ENCODE measurements around the gene FRMD4A. TPM values are rescaled to one million over a fixed set of nuclear protein-coding genes. Genes with fewer than 3 reads are reported as not detected.

FRMD4A gene
- total RNA-seq, 1 donor from 2014 or later, result 20.2 TPM

GRCh38 chr10:14247377-14248116 lies 83.2 kb downstream of the FRMD4A start:
- no peak overlapping the region for H3K9ac ChIP-seq
- H3K36me3 ChIP-seq, result no peaks in the 10 kb centered on the region
- Mint-ChIP-seq H3K36me3 (peaks cover 3% of the 10 kb centered on the region), H3K9me3 (peaks cover 14% of the 10 kb centered on the region), H3K27ac (no peak overlapping the region), H3K4me3 (no peak overlapping the region), H3K27me3 (ENCODE audit: insufficient read depth, low read depth) (no peaks in the 10 kb centered on the region), H3K4me1 (peaks cover 3% of the 10 kb centered on the region)
- H4K20me1 ChIP-seq (ENCODE audit: low read depth), result no peaks in the 10 kb centered on the region
- no peaks in the 10 kb centered on the region for H3K79me2 ChIP-seq (ENCODE audit: low read depth)
- DNase-seq (ENCODE audit: low spot score), result no peak
- no peak for TF ChIP-seq EZH2 (IDR thresholded peaks at IDR 0.05)
- TF ChIP-seq CTCF (IDR thresholded peaks at IDR 0.05), result no peak
- TF ChIP-seq EZH2phosphoT487 (IDR thresholded peaks at IDR 0.05), result no peak
- no peak overlapping the region for H3K4me2 ChIP-seq
- H3K27ac ChIP-seq, result no peak overlapping the region
- no peaks in the 10 kb centered on the region for H3K9me3 ChIP-seq (ENCODE audit: low read depth)
- no peak overlapping the region for H3K4me3 ChIP-seq
- H3K27me3 ChIP-seq, result no peaks in the 10 kb centered on the region
- H2AFZ ChIP-seq (replicated peaks), result no peak overlapping the region
- H3K4me1 ChIP-seq, result no peaks in the 10 kb centered on the region
- no peaks in the 10 kb centered on the region for H3F3A ChIP-seq (ENCODE audit: low read depth)

- Histone ChIP-seq H3K79me2 (ENCODE audit: low read depth) (no peaks in the 10 kb centered on the region), H3K9me3 (ENCODE audit: low read depth) (no peaks in the 10 kb centered on the region), H3K36me3 (no peaks in the 10 kb centered on the region), H3K4me2 (no peak overlapping the region), H3K4me3 (no peak overlapping the region), H3K27ac (no peak overlapping the region), H4K20me1 (ENCODE audit: low read depth) (no peaks in the 10 kb centered on the region), H3F3A (ENCODE audit: low read depth) (peaks cover 4% of the 10 kb centered on the region), H3K27me3 (peaks cover 3% of the 10 kb centered on the region), H3K9ac (no peak overlapping the region), H3K4me1 (no peaks in the 10 kb centered on the region), H2AFZ (replicated peaks) (no peak overlapping the region)
- peaks cover 2% of the 10 kb centered on the region for H3K27me3 Mint-ChIP-seq (ENCODE audit: insufficient read depth, low read depth)
- H3K27ac Mint-ChIP-seq, result no peak overlapping the region
- peaks cover 9% of the 10 kb centered on the region for H3K9me3 Mint-ChIP-seq
- DNase-seq (ENCODE audit: low spot score), result no peak
- peaks cover 3% of the 10 kb centered on the region for H3K36me3 Mint-ChIP-seq
- H3K4me1 Mint-ChIP-seq, result peaks cover 27% of the 10 kb centered on the region
- no peak for TF ChIP-seq EZH2phosphoT487 (IDR thresholded peaks at IDR 0.05)
- no peak for TF ChIP-seq CTCF (IDR thresholded peaks at IDR 0.05)
- TF ChIP-seq EZH2 (IDR thresholded peaks at IDR 0.05), result no peak
- H3K4me3 Mint-ChIP-seq, result no peak overlapping the region
Measured at GRCh38 chr10:14244801-14245211, 85.9 kb downstream of the FRMD4A start.

- Mint-ChIP-seq H3K9me3 (peaks cover 9% of the 10 kb centered on the region), H3K4me1 (peaks cover 30% of the 10 kb centered on the region), H3K27me3 (ENCODE audit: insufficient read depth, low read depth) (peaks cover 2% of the 10 kb centered on the region), H3K36me3 (peaks cover 3% of the 10 kb centered on the region), H3K4me3 (no peak overlapping the region), H3K27ac (no peak overlapping the region)
- H3K79me2 ChIP-seq (ENCODE audit: low read depth), result no peaks in the 10 kb centered on the region
- TF ChIP-seq EZH2phosphoT487 (IDR thresholded peaks at IDR 0.05) (no peak), EZH2 (IDR thresholded peaks at IDR 0.05) (no peak), CTCF (IDR thresholded peaks at IDR 0.05) (peak; percentile 55)
- H3K27ac ChIP-seq, result no peak overlapping the region
- no peak overlapping the region for H3K9ac ChIP-seq
- no peaks in the 10 kb centered on the region for H4K20me1 ChIP-seq (ENCODE audit: low read depth)
- DNase-seq (ENCODE audit: low spot score), result peak; percentile 61
- H3K27me3 ChIP-seq, result peaks cover 3% of the 10 kb centered on the region
- H3K36me3 ChIP-seq, result no peaks in the 10 kb centered on the region
- no peaks in the 10 kb centered on the region for H3K4me1 ChIP-seq
- H3F3A ChIP-seq (ENCODE audit: low read depth), result peaks cover 4% of the 10 kb centered on the region
- no peak overlapping the region for H3K4me3 ChIP-seq
- no peak overlapping the region for H3K4me2 ChIP-seq
- H2AFZ ChIP-seq (replicated peaks), result no peak overlapping the region
- H3K9me3 ChIP-seq (ENCODE audit: low read depth), result no peaks in the 10 kb centered on the region
Measured at GRCh38 chr10:14244147-14244546, 86.6 kb downstream of the FRMD4A start.

All from neural progenitor cell (in vitro differentiated cells).